ENCODE measurements around the gene RRP36.

Gene RRP36

DNA sequence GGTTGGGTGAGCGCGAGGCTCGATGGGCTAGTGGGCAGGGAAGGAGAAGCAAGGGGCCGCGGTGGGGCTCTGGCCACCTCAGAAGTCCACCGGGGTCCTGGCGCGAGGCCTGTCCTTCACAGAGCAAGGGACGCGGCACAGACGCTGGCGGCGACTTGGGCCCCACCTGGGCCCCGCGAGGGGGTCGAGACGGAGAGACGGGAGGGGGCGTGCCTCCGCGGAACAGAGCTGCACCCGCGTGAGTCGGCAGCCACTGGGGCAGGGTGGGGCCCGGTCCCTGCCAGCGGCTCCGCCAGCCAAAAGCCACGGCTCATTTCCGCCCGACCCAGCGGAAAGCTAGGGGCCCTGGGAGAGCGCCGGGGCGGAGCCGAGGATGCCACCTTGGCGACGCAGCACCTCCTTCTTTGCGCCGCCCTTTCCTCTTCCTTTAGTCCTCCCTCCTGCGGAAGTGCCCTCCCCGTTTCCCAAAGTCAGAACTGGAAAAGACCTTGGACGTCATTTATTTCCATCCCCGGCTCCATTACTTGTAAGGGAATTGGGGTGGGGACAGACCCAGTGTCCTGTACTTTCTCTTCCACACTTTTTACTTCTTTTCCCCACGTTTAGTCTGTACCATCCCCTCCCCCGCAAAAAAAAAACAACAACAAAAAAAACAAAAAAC, 32.3 kb downstream of the RRP36 start, which contains the start of gene CUL7:
Gene CUL7 (minus strand): TSS at position 307 of the 661 bp plus-strand sequence. CDS start 1,063 bp downstream, outside the sequence.
- TF ChIP-seq, protein P1, sequence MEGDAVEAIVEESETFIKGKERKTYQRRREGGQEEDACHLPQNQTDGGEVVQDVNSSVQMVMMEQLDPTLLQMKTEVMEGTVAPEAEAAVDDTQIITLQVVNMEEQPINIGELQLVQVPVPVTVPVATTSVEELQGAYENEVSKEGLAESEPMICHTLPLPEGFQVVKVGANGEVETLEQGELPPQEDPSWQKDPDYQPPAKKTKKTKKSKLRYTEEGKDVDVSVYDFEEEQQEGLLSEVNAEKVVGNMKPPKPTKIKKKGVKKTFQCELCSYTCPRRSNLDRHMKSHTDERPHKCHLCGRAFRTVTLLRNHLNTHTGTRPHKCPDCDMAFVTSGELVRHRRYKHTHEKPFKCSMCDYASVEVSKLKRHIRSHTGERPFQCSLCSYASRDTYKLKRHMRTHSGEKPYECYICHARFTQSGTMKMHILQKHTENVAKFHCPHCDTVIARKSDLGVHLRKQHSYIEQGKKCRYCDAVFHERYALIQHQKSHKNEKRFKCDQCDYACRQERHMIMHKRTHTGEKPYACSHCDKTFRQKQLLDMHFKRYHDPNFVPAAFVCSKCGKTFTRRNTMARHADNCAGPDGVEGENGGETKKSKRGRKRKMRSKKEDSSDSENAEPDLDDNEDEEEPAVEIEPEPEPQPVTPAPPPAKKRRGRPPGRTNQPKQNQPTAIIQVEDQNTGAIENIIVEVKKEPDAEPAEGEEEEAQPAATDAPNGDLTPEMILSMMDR (IDR thresholded peaks at IDR 0.05; ENCODE audit: insufficient read depth, low read length, missing control alignments), result no peak
- peak; percentile 64 for DNase-seq (ENCODE audit: low read depth, low spot score)
- peak within 1 kb of the TSS; percentile 88 for H3K4me3 ChIP-seq (ENCODE audit: low read depth, low read length)
- ChIA-PET POLR2A (interaction anchor here (0.6 to 1.8 kb wide), 16 partner anchors 9 to 165 kb away, joined by 3 to 7 read pairs (median 4); partner anchors contain the start of genes CNPY3, KLHDC3, MEA1 and PPP2R5D), CTCF (interaction anchor here (0.6 to 6.9 kb wide), 9 partner anchors 11 to 118 kb away, joined by 3 to 51 read pairs (median 4); no protein-coding TSS in a partner anchor)

DNA sequence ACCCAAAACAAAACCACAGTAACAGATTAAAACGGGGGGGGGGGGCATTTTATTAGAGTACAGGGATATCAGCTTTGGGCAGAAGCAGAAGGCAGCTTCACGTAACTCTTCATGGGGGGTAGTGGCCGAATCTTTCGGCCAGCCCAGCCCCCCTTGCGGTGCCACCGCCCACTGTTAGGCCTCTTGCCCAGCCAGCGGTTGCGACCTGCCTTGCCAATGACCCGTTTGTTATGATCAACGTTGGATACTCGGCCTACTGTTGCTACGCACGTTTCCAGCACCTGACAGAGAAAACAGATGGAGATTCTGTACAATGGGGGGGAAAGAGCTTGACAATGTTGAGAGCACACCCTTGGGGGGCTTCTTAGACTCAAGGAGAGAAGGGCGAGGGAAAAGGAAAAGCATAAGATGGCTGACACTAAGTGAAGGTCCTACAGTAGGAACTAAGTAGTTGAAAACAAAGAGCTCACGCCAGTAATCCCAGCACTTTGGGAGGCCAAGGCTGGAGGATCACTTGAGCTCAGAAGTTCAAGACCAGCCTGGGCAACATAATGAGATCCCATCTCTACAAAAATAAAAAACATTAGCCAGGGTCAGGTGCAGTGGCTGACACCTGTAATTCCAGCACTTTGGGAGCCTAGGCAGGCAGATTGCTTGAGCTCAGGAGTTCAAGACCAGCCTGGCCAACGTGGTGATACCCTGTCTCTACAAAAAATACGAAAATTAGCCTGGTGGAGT, 33.0 kb downstream of the RRP36 start:
- ChIA-PET POLR2A (interaction anchor here (0.6 to 1.8 kb wide), 16 partner anchors 9 to 164 kb away, joined by 3 to 7 read pairs (median 4); partner anchors contain the start of genes CNPY3, KLHDC3, MEA1 and PPP2R5D), CTCF (interaction anchor here (0.6 to 6.9 kb wide), 11 partner anchors 10 to 148 kb away, joined by 3 to 51 read pairs (median 4); no protein-coding TSS in a partner anchor)
- H3K4me3 ChIP-seq (ENCODE audit: low read depth, low read length), result no peak overlapping the region; the same call in none of the 2 replicates
- TF ChIP-seq, protein P1 (IDR thresholded peaks at IDR 0.05; ENCODE audit: insufficient read depth, low read length, missing control alignments), result no peak
- DNase-seq (ENCODE audit: low read depth, low spot score), result no peak

DNA sequence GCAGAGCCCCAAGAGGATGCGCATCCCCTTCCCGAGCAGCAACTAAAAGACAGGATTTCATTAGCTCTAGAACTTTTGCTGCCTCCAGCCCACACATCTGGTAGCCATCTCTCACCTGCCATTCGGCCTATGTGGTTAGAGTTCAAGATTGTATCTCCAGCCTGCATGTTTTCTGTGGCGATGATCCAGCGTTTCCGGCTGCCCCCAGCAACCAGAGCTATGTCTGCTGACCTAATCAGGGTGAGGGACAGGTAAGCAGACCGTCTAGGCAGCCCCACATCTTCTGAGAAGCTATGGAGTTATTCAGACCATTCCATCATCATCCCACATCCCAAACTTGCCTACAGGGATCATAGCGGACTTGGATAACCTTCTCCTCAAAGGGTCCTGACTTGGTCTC, 34.5 kb downstream of the RRP36 start:
- POLR2A ChIA-PET, result no interaction called here
- TF ChIP-seq, protein P1 (IDR thresholded peaks at IDR 0.05; ENCODE audit: insufficient read depth, low read length, missing control alignments), result no peak
- CTCF ChIA-PET, result interaction anchor here (0.8 to 6.9 kb wide), 3 partner anchors 8 to 93 kb away, joined by 3 to 51 read pairs (median 8); no protein-coding TSS in a partner anchor
- no peak overlapping the region for H3K4me3 ChIP-seq (ENCODE audit: low read depth, low read length)
- DNase-seq (ENCODE audit: low read depth, low spot score), result no peak

DNA sequence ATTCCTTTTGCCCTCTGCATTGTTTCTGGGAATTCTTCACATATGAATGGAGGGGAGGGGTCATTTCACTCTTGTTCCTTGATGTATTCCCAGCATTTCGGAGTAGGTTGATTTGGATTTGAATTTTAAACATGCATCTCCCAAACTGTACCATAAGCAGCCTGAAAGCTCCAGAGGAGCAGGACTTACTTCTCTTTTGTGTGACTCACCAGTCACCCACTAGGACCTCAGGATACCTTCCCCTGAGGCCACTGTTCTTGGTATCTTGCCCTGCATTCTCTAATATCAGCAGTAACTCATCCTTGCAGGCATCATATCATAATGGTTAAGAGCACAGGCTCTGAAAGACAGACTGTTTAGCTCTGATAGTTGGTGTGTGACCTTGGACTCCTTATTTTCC, 37.1 kb downstream of the RRP36 start:
- TF ChIP-seq, protein P1 (IDR thresholded peaks at IDR 0.05; ENCODE audit: insufficient read depth, low read length, missing control alignments), result no peak
- peak overlapping the region; percentile 98 for H3K4me3 ChIP-seq (ENCODE audit: low read depth, low read length)
- POLR2A ChIA-PET, result interaction anchor here (1.1 to 1.8 kb wide), 2 partner anchors 85 to 88 kb away, joined by 3 to 7 read pairs; no protein-coding TSS in a partner anchor
- no peak for DNase-seq (ENCODE audit: low read depth, low spot score)
- CTCF ChIA-PET, result interaction anchor here (0.6 to 5.1 kb wide), 4 partner anchors 67 to 172 kb away, joined by 3 to 39 read pairs (median 4); no protein-coding TSS in a partner anchor

DNA sequence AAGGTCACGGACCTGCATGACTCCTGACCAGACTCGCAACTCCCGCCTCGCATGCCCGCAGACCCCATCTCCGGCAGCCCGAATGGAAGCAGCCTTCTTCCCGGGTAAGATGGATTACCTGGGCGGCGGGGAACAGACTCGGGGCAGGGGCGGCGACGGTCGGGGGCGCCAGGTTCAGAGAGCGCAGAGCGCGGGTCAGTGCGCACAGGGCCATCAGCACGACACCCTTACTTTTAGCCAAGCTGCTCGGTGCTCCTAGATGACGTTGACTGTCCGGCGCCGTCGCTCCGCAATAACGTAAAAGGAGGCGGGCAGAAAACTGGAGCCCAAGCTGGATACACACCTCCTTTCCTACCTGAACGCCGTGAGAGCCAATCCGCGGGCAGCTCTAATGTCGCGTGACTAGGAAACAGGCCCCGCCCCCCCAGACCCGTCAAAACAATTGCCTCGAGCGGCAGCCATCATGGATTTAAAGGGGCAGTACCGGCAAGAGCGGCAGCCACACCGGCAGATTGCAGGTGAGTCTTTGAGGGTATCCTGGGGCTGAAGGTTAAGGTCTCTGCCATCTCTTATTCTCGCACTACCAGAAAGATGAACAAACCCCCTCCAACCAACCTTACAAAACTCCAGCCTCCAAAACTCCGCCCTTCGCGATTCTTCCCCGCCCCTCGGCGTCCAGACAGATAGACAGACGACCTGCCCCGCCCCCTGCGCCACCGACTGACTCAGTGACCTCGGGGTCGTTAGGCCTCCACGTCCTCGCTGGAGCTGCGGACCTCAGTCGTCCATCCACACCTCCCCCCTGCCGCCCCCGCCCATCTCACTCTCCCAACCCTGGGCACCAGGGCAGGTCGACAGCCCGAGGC, 38.0 kb downstream of the RRP36 start, which contains the start of the genes KLC4 and MRPL2:
Gene KLC4 (plus strand): TSS at position 464 of the 866 bp plus-strand sequence. CDS start 1,705 bp downstream, outside the sequence.
Gene MRPL2 (minus strand): TSS at position 267 of the 866 bp plus-strand sequence. CDS start 53 bp downstream, at position 214.
- POLR2A ChIA-PET, result interaction anchor here (0.6 to 1.8 kb wide), 6 partner anchors 20 to 114 kb away, joined by 3 to 7 read pairs (median 3); partner anchors contain the start of gene KLHDC3
- TF ChIP-seq, protein P1 (IDR thresholded peaks at IDR 0.05; ENCODE audit: insufficient read depth, low read length, missing control alignments), result no peak
- CTCF ChIA-PET, result interaction anchor here (1.4 to 5.1 kb wide), 4 partner anchors 11 to 85 kb away, joined by 4 to 39 read pairs (median 20); no protein-coding TSS in a partner anchor
- peak; percentile 90 for DNase-seq (ENCODE audit: low read depth, low spot score)
- H3K4me3 ChIP-seq (ENCODE audit: low read depth, low read length), result peak within 1 kb of the TSS; percentile 98

Data from AG04449 (cell line).